HEK293 (cell line): ENCODE data around the gene MYH15.

Experiments
- CTCF ChIA-PET: fragments of 350-600 bp; formaldehyde crosslinking; extraction: SDS; loops from one replicate; lab custom pipeline; 2021; ENCODE audit warnings: antibody characterized with exemption; lab: Yijun Ruan, JAX
- POLR2A ChIA-PET: fragments of 300-600 bp; formaldehyde crosslinking; extraction: SDS; loops from one replicate; lab custom pipeline; 2020; ENCODE audit warnings: antibody characterized with exemption, inconsistent platforms; lab: Yijun Ruan, JAX
- H3K27ac ChIP-seq: fragments of 200-500 bp; sonication (Bioruptor generic); 2 replicates; pipeline ENCODE4 v1.5.1; 2014; ENCODE audit warnings: low read depth, low read length, control low read depth, inconsistent platforms; ENCODE audit errors: extremely low read depth
- H3K36me3 ChIP-seq, 2 experiments: fragments of 200-500 bp in 1 of 2; sonication (Bioruptor generic) in 1 of 2; 1 replicate in 1 of 2; 2 replicates in 1 of 2; pipeline ENCODE4 v1.5.1; 2014 to 2017; ENCODE audit warnings: inconsistent platforms in 2 of 2, low read length in 2 of 2; ENCODE audit not compliant: control insufficient read depth in 2 of 2, insufficient read depth in 1 of 2
- H3K4me1 ChIP-seq: fragments of 200-500 bp; sonication (Bioruptor generic); 2 replicates; pipeline ENCODE4 v1.5.1; 2014; ENCODE audit warnings: mild to moderate bottlenecking, low read length, inconsistent platforms; ENCODE audit not compliant: control insufficient read depth, insufficient read depth
- H3K4me3 ChIP-seq: 2 replicates; pipeline ENCODE4 v1.5.1; 2011; ENCODE audit warnings: low read depth, mild to moderate bottlenecking, control low read depth, low read length, moderate library complexity
- H3K9me3 ChIP-seq: fragments of 200-500 bp; sonication (Bioruptor generic); 2 replicates; pipeline ENCODE4 v1.5.1; 2014; ENCODE audit warnings: low read depth, low read length, inconsistent platforms; ENCODE audit not compliant: control insufficient read depth, insufficient read depth
- GLI4 ChIP-seq: fragments of 450-650 bp; formaldehyde crosslinking; IDR thresholded peaks from 2 replicates; pipeline ENCODE4 v1.5.1; 2016; ENCODE audit warnings: missing biosample characterization, missing genetic modification characterization
- KLF9 ChIP-seq: fragments of 450-650 bp; formaldehyde crosslinking; IDR thresholded peaks from 2 replicates; pipeline ENCODE4 v1.5.1; 2016; ENCODE audit warnings: missing biosample characterization, missing genetic modification characterization, low read depth
- ZBTB1 ChIP-seq: fragments of 450-650 bp; formaldehyde crosslinking; IDR thresholded peaks from 2 replicates; pipeline ENCODE4 v1.5.1; 2016; ENCODE audit warnings: missing biosample characterization, missing genetic modification characterization
- ZBTB7A ChIP-seq: fragments of 450-650 bp; formaldehyde crosslinking; IDR thresholded peaks from 2 replicates; pipeline ENCODE4 v1.5.1; 2016; ENCODE audit warnings: low read depth, missing biosample characterization, missing genetic modification characterization
- ZFP69B ChIP-seq: fragments of 450-650 bp; formaldehyde crosslinking; IDR thresholded peaks from 2 replicates; pipeline ENCODE4 v1.5.1; 2016; ENCODE audit warnings: missing biosample characterization, missing genetic modification characterization
- ZNF248 ChIP-seq: fragments of 450-650 bp; formaldehyde crosslinking; IDR thresholded peaks from 2 replicates; pipeline ENCODE4 v1.5.1; 2017; ENCODE audit warnings: missing biosample characterization, missing genetic modification characterization
- ZNF341 ChIP-seq: fragments of 450-650 bp; formaldehyde crosslinking; IDR thresholded peaks from 2 replicates; pipeline ENCODE4; 2016; ENCODE audit warnings: low read depth, missing biosample characterization, missing genetic modification characterization
- ZNF433 ChIP-seq: fragments of 450-650 bp; formaldehyde crosslinking; IDR thresholded peaks from 2 replicates; pipeline ENCODE4 v1.5.1; 2016; ENCODE audit warnings: missing biosample characterization, missing genetic modification characterization, low read depth
- ZNF48 ChIP-seq: fragments of 450-650 bp; formaldehyde crosslinking; IDR thresholded peaks from 2 replicates; pipeline ENCODE4 v1.5.1; 2016; ENCODE audit warnings: missing biosample characterization, missing genetic modification characterization
- ZNF530 ChIP-seq: fragments of 450-650 bp; formaldehyde crosslinking; IDR thresholded peaks from 2 replicates; pipeline ENCODE4 v1.5.1; 2016; ENCODE audit warnings: low read depth, missing biosample characterization, missing genetic modification characterization
- ZNF792 ChIP-seq: fragments of 450-650 bp; formaldehyde crosslinking; IDR thresholded peaks from 2 replicates; pipeline ENCODE4 v1.5.1; 2016; ENCODE audit warnings: missing biosample characterization, missing genetic modification characterization
- TF ChIP-seq, protein P1 (sequence below): fragments of 450-650 bp; formaldehyde crosslinking; IDR thresholded peaks from 2 replicates; pipeline ENCODE4 v1.5.1; 2016; ENCODE audit warnings: missing biosample characterization, missing genetic modification characterization, low read depth
- TF ChIP-seq, protein P2 (sequence below): fragments of 450-650 bp; formaldehyde crosslinking; IDR thresholded peaks from 2 replicates; pipeline ENCODE4; 2016; ENCODE audit warnings: missing biosample characterization, missing genetic modification characterization
- TF ChIP-seq, protein P3 (sequence below): fragments of 450-650 bp; IDR thresholded peaks from 2 replicates; pipeline ENCODE4 v1.5.1; 2018; ENCODE audit warnings: missing biosample characterization, missing genetic modification characterization
- TF ChIP-seq, protein P4 (sequence below): fragments of 450-650 bp; formaldehyde crosslinking; IDR thresholded peaks from 2 replicates; pipeline ENCODE4 v1.5.1; 2017; ENCODE audit warnings: missing biosample characterization, missing genetic modification characterization

Gene MYH15

DNA sequence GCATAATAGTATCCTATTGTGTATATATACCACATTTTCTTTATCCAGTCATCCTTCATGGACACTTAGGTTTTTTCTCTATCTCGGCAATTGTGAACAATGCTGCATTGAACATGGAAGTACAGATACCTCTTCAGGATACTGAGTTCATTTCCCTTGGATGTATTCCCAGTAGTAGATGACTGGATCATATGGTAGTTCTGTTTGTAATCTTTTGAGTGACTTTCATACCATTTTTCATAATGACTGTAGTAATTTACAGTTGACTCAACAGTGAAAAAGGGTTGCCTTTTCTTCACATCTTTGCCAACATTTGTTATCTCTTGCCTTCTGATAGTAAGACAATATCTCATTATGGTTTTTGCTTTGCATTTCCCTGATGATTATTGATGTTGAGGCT is 21.8 kb downstream of the MYH15 start:
- no peak overlapping the region for H3K4me3 ChIP-seq
- POLR2A ChIA-PET, result no interaction called here
- H3K36me3 ChIP-seq, result no peaks in the 10 kb centered on the region
- TF ChIP-seq ZNF530 (tag by site-specific recombination) (no peak), ZBTB1 (tag by site-specific recombination) (no peak), GLI4 (no peak), ZFP69B (no peak)
- TF ChIP-seq, protein P1, sequence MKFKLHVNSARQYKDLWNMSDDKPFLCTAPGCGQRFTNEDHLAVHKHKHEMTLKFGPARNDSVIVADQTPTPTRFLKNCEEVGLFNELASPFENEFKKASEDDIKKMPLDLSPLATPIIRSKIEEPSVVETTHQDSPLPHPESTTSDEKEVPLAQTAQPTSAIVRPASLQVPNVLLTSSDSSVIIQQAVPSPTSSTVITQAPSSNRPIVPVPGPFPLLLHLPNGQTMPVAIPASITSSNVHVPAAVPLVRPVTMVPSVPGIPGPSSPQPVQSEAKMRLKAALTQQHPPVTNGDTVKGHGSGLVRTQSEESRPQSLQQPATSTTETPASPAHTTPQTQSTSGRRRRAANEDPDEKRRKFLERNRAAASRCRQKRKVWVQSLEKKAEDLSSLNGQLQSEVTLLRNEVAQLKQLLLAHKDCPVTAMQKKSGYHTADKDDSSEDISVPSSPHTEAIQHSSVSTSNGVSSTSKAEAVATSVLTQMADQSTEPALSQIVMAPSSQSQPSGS (tag by site-specific recombination), result no peak
- TF ChIP-seq, protein P2, sequence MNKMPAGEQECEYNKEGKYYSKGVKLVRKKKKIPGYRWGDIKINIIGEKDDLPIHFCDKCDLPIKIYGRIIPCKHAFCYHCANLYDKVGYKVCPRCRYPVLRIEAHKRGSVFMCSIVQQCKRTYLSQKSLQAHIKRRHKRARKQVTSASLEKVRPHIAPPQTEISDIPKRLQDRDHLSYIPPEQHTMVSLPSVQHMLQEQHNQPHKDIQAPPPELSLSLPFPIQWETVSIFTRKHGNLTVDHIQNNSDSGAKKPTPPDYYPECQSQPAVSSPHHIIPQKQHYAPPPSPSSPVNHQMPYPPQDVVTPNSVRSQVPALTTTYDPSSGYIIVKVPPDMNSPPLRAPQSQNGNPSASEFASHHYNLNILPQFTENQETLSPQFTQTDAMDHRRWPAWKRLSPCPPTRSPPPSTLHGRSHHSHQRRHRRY (tag by site-specific recombination), result no peak
- no peak overlapping the region for H3K27ac ChIP-seq
- CTCF ChIA-PET, result interaction anchor here (0.9 to 3.6 kb wide), 11 partner anchors 11 to 426 kb away, joined by 3 to 29 read pairs (median 5); partner anchors contain the start of gene MYH15
- no peaks in the 10 kb centered on the region for H3K9me3 ChIP-seq
- 0 out of 2 replicates have a peak, but pooled peaks cover 2% of the 10 kb centered on the region for H3K4me1 ChIP-seq

DNA sequence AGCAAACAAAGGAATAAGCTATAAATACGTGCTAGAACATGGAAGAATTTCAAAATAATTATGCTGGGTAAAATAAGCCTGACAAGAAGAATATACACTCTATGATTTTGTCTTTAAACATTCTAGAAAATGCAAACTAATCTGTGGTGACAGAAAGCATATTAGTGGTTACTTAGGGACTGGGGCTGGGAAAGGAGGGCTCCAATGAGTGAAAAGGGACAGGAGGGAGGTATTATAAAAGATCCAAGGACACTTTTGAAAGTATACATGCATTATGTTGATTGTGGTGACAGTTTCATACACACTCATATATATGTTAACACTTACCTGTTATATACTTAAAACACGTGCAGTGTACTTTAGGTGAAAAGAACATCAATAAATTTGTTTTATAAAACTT is 23.0 kb downstream of the MYH15 start:
- CTCF ChIA-PET, result interaction anchor here (0.6 to 2.0 kb wide), 5 partner anchors 10 to 536 kb away, joined by 3 to 21 read pairs (median 6); no protein-coding TSS in a partner anchor
- POLR2A ChIA-PET, result no interaction called here
- H3K27ac ChIP-seq, result no peak overlapping the region
- no peaks in the 10 kb centered on the region for H3K36me3 ChIP-seq
- TF ChIP-seq, protein P3, sequence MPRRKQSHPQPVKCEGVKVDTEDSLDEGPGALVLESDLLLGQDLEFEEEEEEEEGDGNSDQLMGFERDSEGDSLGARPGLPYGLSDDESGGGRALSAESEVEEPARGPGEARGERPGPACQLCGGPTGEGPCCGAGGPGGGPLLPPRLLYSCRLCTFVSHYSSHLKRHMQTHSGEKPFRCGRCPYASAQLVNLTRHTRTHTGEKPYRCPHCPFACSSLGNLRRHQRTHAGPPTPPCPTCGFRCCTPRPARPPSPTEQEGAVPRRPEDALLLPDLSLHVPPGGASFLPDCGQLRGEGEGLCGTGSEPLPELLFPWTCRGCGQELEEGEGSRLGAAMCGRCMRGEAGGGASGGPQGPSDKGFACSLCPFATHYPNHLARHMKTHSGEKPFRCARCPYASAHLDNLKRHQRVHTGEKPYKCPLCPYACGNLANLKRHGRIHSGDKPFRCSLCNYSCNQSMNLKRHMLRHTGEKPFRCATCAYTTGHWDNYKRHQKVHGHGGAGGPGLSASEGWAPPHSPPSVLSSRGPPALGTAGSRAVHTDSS (tag by site-specific recombination), result no peak
- TF ChIP-seq KLF9 (tag by site-specific recombination), result no peak
- TF ChIP-seq ZBTB7A (tag by site-specific recombination), result no peak
- TF ChIP-seq ZNF792, result no peak
- TF ChIP-seq ZNF248, result no peak
- TF ChIP-seq ZNF48 (tag by site-specific recombination), result no peak
- TF ChIP-seq, all 188 proteins: peak for 0
- H3K9me3 ChIP-seq, result no peaks in the 10 kb centered on the region
- H3K4me1 ChIP-seq, result 0 out of 2 replicates have a peak, but pooled peaks cover 2% of the 10 kb centered on the region
- no peak overlapping the region for H3K4me3 ChIP-seq

DNA sequence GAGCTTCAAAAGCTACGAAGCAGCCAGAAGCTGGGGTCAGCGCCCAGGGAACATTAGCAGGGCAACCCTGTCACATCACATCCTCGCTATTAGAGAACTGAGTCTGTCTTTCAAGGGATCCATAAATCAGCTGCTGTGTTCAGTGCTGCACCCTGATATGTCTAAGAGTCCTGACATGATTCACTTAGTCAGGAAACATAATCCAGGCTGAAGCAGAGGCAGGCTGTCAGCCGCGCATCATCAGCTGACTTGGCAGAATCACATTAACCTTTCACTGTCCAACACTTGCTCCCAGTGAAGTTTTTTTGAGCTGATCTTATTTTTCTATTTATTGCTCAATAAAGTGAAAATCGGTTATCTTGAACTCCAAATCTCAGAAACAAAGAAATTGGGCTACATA is 23.5 kb downstream of the MYH15 start:
- H3K4me1 ChIP-seq, result 0 out of 2 replicates have a peak, but pooled peaks cover 2% of the 10 kb centered on the region
- no peak for TF ChIP-seq ZNF341 (tag by site-specific recombination)
- no peak for TF ChIP-seq ZNF433 (tag by site-specific recombination)
- TF ChIP-seq, protein P4, sequence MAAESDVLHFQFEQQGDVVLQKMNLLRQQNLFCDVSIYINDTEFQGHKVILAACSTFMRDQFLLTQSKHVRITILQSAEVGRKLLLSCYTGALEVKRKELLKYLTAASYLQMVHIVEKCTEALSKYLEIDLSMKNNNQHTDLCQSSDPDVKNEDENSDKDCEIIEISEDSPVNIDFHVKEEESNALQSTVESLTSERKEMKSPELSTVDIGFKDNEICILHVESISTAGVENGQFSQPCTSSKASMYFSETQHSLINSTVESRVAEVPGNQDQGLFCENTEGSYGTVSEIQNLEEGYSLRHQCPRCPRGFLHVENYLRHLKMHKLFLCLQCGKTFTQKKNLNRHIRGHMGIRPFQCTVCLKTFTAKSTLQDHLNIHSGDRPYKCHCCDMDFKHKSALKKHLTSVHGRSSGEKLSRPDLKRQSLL (tag by site-specific recombination), result no peak
- CTCF ChIA-PET, result interaction anchor here (0.6 to 2.0 kb wide), 4 partner anchors 9 to 220 kb away, joined by 3 to 21 read pairs (median 4); no protein-coding TSS in a partner anchor
- H3K36me3 ChIP-seq, result no peaks in the 10 kb centered on the region
- POLR2A ChIA-PET, result no interaction called here
- no peak overlapping the region for H3K4me3 ChIP-seq
- no peak overlapping the region for H3K27ac ChIP-seq
- H3K9me3 ChIP-seq, result no peaks in the 10 kb centered on the region
